Caco-2 (cell line): ENCODE data around the gene C1RL. TPM values are rescaled to one million over a fixed set of nuclear protein-coding genes. Genes with fewer than 3 reads are reported as not detected.
"Not testable (repeated sequence)": the region's sequence is repeated elsewhere in the genome, so short reads cannot be mapped to it uniquely, and the experiment has no call there.

Source experiments
- BruUV-seq: library from RNA; stranded (reverse); fragments of 400-500 nt; replicated peaks from 2 replicates; lab custom pipeline; 2021; lab: Mats Ljungman, UMichigan
- CTCF ChIA-PET: fragments of 300-600 bp; sonication (Branson Sonifier 250); formaldehyde crosslinking; loops from one replicate; lab custom pipeline; 2022; ENCODE audit warnings: antibody characterized with exemption; lab: Charles Lee
- POLR2A ChIA-PET: fragments of 300-600 bp; sonication (Branson Sonifier 250); formaldehyde crosslinking; loops from one replicate; lab custom pipeline; 2022; ENCODE audit warnings: antibody characterized with exemption; lab: Charles Lee
- DNase-seq, 2 experiments: peaks; one replicate each; pipeline versions ENCODE4 v3.0.0 to v3.0.0-alpha.2; 2020 to 2022
- H3K27me3 ChIP-seq: replicated peaks from 2 replicates; pipeline ENCODE4 v1.6.0; 2011; ENCODE audit warnings: low read length; ENCODE audit not compliant: control insufficient read depth, insufficient read depth
- H3K36me3 ChIP-seq: 2 replicates; pipeline ENCODE4 v1.5.1; 2011; ENCODE audit warnings: low read length; ENCODE audit not compliant: control insufficient read depth, insufficient read depth
- H3K4me1 ChIP-seq: fragments of 250-450 bp; sonication (Bioruptor Pico); 2 replicates; pipeline ENCODE4 v1.5.1; 2020; ENCODE audit warnings: mild to moderate bottlenecking
- H3K4me3 ChIP-seq: 2 replicates; pipeline ENCODE4 v1.5.1; 2011; ENCODE audit warnings: low read depth, mild to moderate bottlenecking, control low read depth, low read length
- H3K9me3 ChIP-seq: fragments of 250-450 bp; sonication (Bioruptor Pico); 2 replicates; pipeline ENCODE4 v1.5.1; 2020; ENCODE audit warnings: mild to moderate bottlenecking, moderate library complexity
- H3K27ac Mint-ChIP-seq: one replicate; pipeline ENCODE4 v1.8.0; 2022; ENCODE audit warnings: mixed read lengths; ENCODE audit not compliant: unreplicated experiment
- H3K27me3 Mint-ChIP-seq: one replicate; pipeline ENCODE4 v1.8.0; 2022; ENCODE audit warnings: mixed read lengths; ENCODE audit not compliant: insufficient read depth, unreplicated experiment
- H3K36me3 Mint-ChIP-seq: one replicate; pipeline ENCODE4 v1.8.0; 2022; ENCODE audit warnings: mild to moderate bottlenecking, mixed read lengths; ENCODE audit not compliant: insufficient read depth, unreplicated experiment
- H3K4me1 Mint-ChIP-seq: one replicate; pipeline ENCODE4 v1.8.0; 2022; ENCODE audit warnings: low read depth, mixed read lengths; ENCODE audit not compliant: unreplicated experiment
- H3K4me3 Mint-ChIP-seq: one replicate; pipeline ENCODE4 v1.8.0; 2022; ENCODE audit warnings: mild to moderate bottlenecking, moderate library complexity, mixed read lengths; ENCODE audit not compliant: unreplicated experiment
- H3K9me3 Mint-ChIP-seq: one replicate; pipeline ENCODE4 v1.8.0; 2022; ENCODE audit warnings: mixed read lengths; ENCODE audit not compliant: unreplicated experiment
- intact Hi-C: fragments of 100-400 bp; cut with micrococcal nuclease; formaldehyde crosslinking; loops from one replicate; pipeline ENCODE4 v1.10.0; 2022; ENCODE audit not compliant: unreplicated experiment
- total RNA-seq: library from RNA; stranded (reverse); gene quantifications from 2 replicates; pipeline ENCODE4 v1.2.3, GENCODE V29; 2022
- TF ChIP-seq, protein P1 (sequence below), 2 experiments: fragments of 200-600 bp in 1 of 2; IDR thresholded peaks; 1 replicate in 1 of 2; 2 replicates in 1 of 2; pipeline versions ENCODE4 v1.5.1 to v1.8.0; 2011 to 2022; ENCODE audit warnings: antibody characterized with exemption in 1 of 2, control low read depth in 1 of 2, inconsistent platforms in 1 of 2, low read depth in 1 of 2, low read length in 1 of 2, mild to moderate bottlenecking in 1 of 2, moderate library complexity in 1 of 2; ENCODE audit not compliant: insufficient read depth in 1 of 2, severe bottlenecking in 1 of 2, unreplicated experiment in 1 of 2

Gene C1RL
- total RNA-seq, 1 experiment from 2014 or later: 40.2 TPM

DNA sequence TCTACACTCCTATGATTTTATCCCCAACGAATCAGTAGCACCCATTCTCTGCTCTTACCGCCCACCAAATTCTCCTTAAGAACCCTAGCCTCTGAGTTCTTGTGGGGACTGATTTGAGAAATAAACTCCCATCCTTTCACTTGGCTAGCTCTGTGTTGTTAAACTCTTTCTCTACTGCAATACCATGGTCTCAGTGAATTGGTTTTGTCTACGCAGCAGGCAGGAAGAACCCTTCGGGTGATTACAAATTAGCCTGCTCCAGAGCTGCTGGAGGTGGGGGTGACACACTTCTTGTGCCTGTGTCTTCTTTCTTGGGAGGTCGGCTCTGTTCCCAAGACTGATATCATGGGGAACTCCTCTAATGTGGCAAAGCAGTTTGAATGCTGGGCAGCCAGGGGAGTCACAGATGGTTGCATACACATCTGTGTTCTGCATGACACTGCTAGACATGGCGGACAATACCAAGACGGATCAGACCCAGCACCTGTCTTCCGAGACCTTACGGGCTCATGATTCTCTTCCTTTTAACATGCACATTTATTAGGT lies 50.1 kb downstream of the C1RL start:
- TF ChIP-seq, protein P1, sequence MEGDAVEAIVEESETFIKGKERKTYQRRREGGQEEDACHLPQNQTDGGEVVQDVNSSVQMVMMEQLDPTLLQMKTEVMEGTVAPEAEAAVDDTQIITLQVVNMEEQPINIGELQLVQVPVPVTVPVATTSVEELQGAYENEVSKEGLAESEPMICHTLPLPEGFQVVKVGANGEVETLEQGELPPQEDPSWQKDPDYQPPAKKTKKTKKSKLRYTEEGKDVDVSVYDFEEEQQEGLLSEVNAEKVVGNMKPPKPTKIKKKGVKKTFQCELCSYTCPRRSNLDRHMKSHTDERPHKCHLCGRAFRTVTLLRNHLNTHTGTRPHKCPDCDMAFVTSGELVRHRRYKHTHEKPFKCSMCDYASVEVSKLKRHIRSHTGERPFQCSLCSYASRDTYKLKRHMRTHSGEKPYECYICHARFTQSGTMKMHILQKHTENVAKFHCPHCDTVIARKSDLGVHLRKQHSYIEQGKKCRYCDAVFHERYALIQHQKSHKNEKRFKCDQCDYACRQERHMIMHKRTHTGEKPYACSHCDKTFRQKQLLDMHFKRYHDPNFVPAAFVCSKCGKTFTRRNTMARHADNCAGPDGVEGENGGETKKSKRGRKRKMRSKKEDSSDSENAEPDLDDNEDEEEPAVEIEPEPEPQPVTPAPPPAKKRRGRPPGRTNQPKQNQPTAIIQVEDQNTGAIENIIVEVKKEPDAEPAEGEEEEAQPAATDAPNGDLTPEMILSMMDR (IDR thresholded peaks at IDR 0.05; ENCODE audit: insufficient read depth in 1 of 2, low read depth in 1 of 2, low read length in 1 of 2, severe bottlenecking in 1 of 2, unreplicated experiment in 1 of 2): no peak
- no TSS peak for BruUV-seq
- Histone ChIP-seq H3K4me1 (peaks cover 20% of the 10 kb centered on the region), H3K4me3 (no peak overlapping the region), H3K27me3 (no peaks in the 10 kb centered on the region), H3K9me3 (no peaks in the 10 kb centered on the region), H3K36me3 (no peaks in the 10 kb centered on the region)
- no peak overlapping the region for H3K27ac Mint-ChIP-seq
- POLR2A ChIA-PET: interaction anchor here (1.4 kb wide), 1 partner anchor 115 kb away, joined by 6 read pairs; the partner anchor contains the start of genes C12orf57 and RNU7-1
- H3K27me3 Mint-ChIP-seq: peaks cover 7% of the 10 kb centered on the region
- intact Hi-C loops: no loop called here
- DNase-seq: no peak
- H3K36me3 Mint-ChIP-seq: no peaks in the 10 kb centered on the region
- CTCF ChIA-PET: interaction anchor here (1.3 to 3.0 kb wide), 2 partner anchors 50 to 54 kb away, joined by 8 to 26 read pairs; partner anchors contain the start of gene C1RL
- H3K9me3 Mint-ChIP-seq: peaks cover 16% of the 10 kb centered on the region
- H3K4me1 Mint-ChIP-seq: peaks cover 25% of the 10 kb centered on the region
- no peak overlapping the region for H3K4me3 Mint-ChIP-seq

GRCh38 chr12:7058163-7058845 lies 50.7 kb downstream of the C1RL start:
- Histone ChIP-seq H3K9me3 (no peaks in the 10 kb centered on the region), H3K27me3 (no peaks in the 10 kb centered on the region), H3K36me3 (no peaks in the 10 kb centered on the region), H3K4me3 (no peak overlapping the region), H3K4me1 (peaks cover 20% of the 10 kb centered on the region)
- TF ChIP-seq, protein P1 (IDR thresholded peaks at IDR 0.05; ENCODE audit: insufficient read depth in 1 of 2, low read depth in 1 of 2, low read length in 1 of 2, severe bottlenecking in 1 of 2, unreplicated experiment in 1 of 2): no peak
- BruUV-seq: no TSS peak
- Mint-ChIP-seq H3K9me3 (peaks cover 19% of the 10 kb centered on the region), H3K4me1 (peaks cover 27% of the 10 kb centered on the region), H3K27me3 (peaks cover 7% of the 10 kb centered on the region), H3K36me3 (no peaks in the 10 kb centered on the region), H3K27ac (no peak overlapping the region), H3K4me3 (no peak overlapping the region)
- CTCF ChIA-PET: interaction anchor here (1.0 to 1.4 kb wide), 3 partner anchors 46 to 55 kb away, joined by 3 to 8 read pairs (median 3); no protein-coding TSS in a partner anchor
- DNase-seq: no peak
- POLR2A ChIA-PET: interaction anchor here (1.4 kb wide), 1 partner anchor 114 kb away, joined by 6 read pairs; the partner anchor contains the start of genes C12orf57 and RNU7-1
- intact Hi-C loops: no loop called here

DNA sequence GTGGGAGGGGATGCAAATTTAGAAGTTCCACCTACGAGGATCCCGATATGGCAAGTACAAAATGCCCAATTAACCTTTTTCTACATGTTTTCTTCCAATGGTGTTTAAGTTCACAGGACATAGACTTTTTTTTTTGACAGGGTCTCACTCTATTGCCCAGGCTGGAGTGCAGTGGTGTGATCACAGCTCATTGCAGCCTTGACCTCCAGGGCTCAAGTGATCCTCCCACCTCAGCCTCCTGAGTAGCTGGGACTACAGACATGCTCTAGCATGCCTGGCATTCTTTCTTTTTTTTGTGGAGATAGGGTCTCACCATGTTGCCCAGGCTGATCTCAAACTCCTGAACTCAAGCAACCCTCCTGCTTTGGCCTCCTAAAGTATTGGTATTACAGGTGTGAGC lies 53.3 kb downstream of the C1RL start:
- BruUV-seq, H3K27me3 ChIP-seq, H3K9me3 ChIP-seq, H3K27ac Mint-ChIP-seq, H3K36me3 ChIP-seq, H3K4me3 ChIP-seq, H3K4me3 Mint-ChIP-seq, H3K36me3 Mint-ChIP-seq, intact Hi-C loops, DNase-seq: not testable (repeated sequence)
- peaks cover 21% of the 10 kb centered on the region for H3K27me3 Mint-ChIP-seq
- H3K4me1 ChIP-seq: peaks cover 17% of the 10 kb centered on the region
- CTCF ChIA-PET: interaction anchor here (0.6 to 1.1 kb wide), 3 partner anchors 17 to 91 kb away, joined by 3 read pairs; no protein-coding TSS in a partner anchor
- POLR2A ChIA-PET: interaction anchor here (0.6 kb wide), 2 partner anchors 18 to 111 kb away, joined by 3 to 5 read pairs; no protein-coding TSS in a partner anchor
- H3K4me1 Mint-ChIP-seq: peaks cover 25% of the 10 kb centered on the region
- peaks cover 29% of the 10 kb centered on the region for H3K9me3 Mint-ChIP-seq
